Measurements from ENCODE around the gene SMIM36.
"Not testable (repeated sequence)": the region's sequence is repeated elsewhere in the genome, so short reads cannot be mapped to it uniquely, and the experiment has no call there.

SMIM36 gene

DNA sequence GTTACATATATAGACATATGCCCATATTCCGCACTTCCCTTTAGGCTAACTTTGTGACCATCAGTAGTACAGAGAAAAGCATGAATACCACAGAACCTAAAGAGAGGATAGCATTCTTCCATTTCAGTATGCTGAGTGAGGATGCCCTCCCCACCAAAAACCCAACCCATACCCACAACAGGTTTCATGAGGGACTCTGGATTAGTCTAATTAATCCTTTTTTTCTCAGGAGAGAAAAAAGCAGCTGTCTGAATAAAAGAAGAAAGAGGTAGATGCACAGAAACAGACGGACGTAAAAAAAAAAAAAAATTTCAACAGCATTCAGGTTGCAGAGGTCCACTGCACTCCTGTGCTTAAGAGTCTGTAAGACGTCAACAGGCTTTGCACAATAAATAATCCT is 96.3 kb downstream of the SMIM36 start:
- no peak for DNase-seq (ENCODE audit: low read depth in 3 of 3)

DNA sequence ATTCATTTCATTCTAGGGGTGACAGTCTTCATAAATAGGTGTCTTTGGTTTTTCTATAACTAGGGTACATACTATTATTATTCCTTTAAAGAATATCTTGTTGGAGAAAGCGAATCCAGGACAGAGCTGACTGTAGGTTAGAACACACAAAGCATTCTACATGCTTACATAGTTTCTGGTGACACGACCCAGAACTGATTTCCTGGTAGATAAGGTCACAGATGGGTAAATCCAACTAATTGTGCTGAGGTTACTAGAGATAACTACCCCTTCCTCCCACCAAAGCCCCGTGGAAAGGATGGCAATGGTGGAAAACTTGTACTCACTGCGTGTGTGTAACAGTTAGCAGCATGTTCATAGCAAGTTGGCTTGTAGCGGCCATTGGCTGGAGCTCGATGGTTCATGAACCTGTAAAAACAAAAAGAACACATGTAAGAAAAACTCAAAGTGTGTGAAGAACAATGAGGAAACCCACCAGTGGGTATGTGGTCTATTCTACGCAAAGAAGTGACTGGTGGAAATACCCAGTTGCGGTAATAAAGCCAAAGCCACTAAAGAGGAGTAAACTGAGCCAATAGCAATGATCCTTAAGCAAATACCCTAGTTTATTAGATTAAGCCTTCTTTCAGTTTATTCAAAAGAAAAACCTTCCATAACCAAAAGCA is 97.3 kb downstream of the SMIM36 start:
- no peak for DNase-seq (ENCODE audit: low read depth in 3 of 3)

- no peak for DNase-seq (ENCODE audit: low read depth in 3 of 3)
Observed at GRCh38 chr17:55411463-55411855, 99.8 kb downstream of the SMIM36 start.

DNA sequence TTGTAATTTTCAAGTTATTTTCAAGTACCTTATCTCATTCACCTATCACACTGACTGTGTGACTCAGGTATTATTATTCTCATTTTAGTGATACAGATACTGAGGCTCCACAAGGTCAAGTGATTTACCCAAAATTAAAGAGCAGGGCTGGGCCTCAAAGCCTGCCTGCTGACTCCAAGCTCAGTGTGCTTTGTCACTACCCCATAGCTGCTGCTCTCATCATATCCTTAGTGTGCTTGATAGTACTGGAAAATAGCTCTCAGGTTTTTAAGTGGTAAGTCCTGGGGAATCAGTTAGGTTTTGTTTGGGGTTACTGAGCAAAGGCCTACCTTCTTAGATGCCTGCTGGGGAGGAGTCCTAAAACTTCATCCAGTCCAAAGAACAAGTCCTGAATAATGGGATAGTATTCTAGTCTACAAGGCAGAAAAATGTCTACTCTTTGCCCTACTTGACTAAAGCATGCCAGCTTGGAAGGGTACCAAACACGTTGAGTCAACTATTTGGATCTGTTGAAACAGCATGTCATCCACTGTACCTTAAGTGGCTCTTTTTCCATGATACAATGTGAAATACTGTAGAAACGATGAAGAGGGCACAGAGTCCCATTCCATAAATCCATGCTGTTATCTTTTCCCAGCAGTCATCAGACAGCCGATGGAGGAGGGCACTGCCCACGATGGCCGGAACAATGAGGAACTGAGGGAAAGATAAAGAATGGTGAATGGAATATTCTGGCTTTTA is 100.4 kb downstream of the SMIM36 start:
- DNase-seq (ENCODE audit: low read depth in 3 of 3), result no peak

- no peak for DNase-seq (ENCODE audit: low read depth in 3 of 3)
Observed at GRCh38 chr17:55409030-55409800, 102.0 kb downstream of the SMIM36 start.

DNA sequence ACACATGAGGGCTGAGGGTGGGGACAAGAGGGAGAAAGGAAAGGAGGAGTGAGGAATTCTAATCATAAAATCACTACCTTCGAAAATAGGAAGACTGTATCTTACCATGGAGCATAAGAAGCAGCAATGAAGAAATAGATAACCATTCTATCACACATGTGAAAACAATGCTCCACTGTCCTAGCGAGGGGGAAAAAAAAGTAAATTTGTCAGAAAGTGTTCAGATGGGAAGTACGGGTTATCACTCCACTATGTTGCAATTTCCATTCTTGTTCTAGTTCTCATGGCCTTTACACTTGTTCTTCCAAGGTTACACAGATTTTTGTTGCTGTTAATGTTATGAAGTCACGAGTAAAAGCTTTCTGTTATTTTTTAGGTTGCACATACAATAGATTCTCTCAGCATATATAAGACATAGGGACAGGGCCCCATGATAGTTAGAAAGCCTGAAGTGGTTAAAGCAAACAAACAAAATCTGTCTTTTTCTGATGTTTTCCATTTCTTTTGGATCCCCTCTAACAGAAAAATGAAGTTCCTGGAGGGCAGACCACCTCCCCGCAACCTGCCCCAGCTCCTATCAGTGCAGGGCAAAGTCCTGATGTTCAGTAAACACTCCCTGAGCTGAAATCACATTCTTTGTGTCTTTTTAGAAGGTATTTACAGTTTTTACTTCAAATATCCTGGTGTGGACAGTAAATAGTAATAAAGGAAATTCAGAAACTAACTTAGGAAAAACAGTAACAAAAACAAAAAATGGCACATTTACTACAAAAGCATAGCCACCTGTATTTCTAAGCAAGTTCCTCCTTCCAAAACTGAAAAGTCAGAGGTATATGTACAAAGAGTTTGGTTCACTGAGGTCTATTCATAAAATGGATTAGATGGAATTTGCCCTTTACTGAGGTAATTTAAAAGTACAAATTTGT is 103.3 kb downstream of the SMIM36 start:
- no peak for DNase-seq (ENCODE audit: low read depth in 3 of 3)

- DNase-seq (ENCODE audit: low read depth in 3 of 3), result no peak
Observed at GRCh38 chr17:55405600-55405999, 105.7 kb downstream of the SMIM36 start.

DNA sequence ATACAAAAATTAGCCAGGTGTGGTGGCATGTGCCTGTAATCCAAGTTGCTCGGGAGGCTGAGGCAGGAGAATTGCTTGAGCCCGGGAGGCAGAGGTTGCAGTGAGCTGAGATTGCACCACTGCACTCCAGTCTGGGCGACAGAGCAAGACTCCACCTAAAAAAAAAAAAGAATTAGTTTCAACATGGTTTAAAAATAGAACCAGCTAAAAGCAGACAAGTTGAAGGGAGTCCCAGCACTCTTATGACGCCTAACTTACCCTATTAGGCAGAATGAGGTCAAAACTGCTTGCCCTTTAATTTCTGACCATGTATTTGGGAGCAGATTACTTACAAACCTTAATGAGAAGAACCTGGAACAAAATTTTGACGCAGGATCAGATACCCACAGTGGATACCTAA is 107.1 kb downstream of the SMIM36 start:
- DNase-seq (ENCODE audit: low read depth in 3 of 3), result not testable (repeated sequence)

- no peak for DNase-seq (ENCODE audit: low read depth in 3 of 3)
Observed at GRCh38 chr17:55402374-55402773, 108.9 kb downstream of the SMIM36 start.
